HCT116 (cell line): ENCODE results near the gene ICA1L.

ENCODE experiments used
- EZH2 ChIP-seq: fragments of 200-600 bp; sonication (generic); IDR thresholded peaks from 2 replicates; pipeline ENCODE4 v1.6.1; 2017; ENCODE audit warnings: antibody characterized with exemption, mixed run types
- TF ChIP-seq, protein P1 (sequence below), 3 experiments: fragments of 200-600 bp in 1 of 3; sonication (generic) in 1 of 3; IDR thresholded peaks in 2 of 3; conservative IDR thresholded peaks in 1 of 3; 2 replicates each; pipeline ENCODE4 v1.5.1; 2012 to 2017; ENCODE audit warnings: low read depth in 2 of 3, low read length in 2 of 3, antibody characterized with exemption in 1 of 3, borderline replicate concordance in 1 of 3, control low read depth in 1 of 3, mild to moderate bottlenecking in 1 of 3, mixed read lengths in 1 of 3, mixed run types in 1 of 3, moderate library complexity in 1 of 3; ENCODE audit not compliant: insufficient read depth in 1 of 3

DNA sequence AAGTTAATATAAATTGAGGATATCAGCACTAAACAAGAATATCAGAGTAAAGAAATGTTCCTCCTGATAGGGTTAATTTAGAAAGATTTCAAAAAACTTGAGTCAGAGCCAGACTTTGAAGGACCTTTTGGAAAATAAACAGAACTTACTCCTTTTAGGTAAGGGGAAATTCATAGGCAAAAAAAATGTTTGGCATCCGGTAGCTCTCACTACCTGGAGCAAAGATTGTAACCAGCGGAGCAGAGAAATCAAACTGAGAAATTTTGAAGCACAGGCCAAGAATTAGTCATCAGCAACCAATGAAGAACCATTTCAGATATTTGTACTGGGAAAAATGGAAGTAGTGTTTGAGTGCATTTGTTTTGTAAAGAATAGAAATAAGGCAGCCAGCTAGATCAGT lies 113.0 kb downstream of the ICA1L start:
- TF ChIP-seq, protein P1, sequence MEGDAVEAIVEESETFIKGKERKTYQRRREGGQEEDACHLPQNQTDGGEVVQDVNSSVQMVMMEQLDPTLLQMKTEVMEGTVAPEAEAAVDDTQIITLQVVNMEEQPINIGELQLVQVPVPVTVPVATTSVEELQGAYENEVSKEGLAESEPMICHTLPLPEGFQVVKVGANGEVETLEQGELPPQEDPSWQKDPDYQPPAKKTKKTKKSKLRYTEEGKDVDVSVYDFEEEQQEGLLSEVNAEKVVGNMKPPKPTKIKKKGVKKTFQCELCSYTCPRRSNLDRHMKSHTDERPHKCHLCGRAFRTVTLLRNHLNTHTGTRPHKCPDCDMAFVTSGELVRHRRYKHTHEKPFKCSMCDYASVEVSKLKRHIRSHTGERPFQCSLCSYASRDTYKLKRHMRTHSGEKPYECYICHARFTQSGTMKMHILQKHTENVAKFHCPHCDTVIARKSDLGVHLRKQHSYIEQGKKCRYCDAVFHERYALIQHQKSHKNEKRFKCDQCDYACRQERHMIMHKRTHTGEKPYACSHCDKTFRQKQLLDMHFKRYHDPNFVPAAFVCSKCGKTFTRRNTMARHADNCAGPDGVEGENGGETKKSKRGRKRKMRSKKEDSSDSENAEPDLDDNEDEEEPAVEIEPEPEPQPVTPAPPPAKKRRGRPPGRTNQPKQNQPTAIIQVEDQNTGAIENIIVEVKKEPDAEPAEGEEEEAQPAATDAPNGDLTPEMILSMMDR (IDR thresholded peaks at IDR 0.05 in 2 of 3, conservative IDR thresholded peaks at IDR 0.05 in 1 of 3; ENCODE audit: borderline replicate concordance in 1 of 3, insufficient read depth in 1 of 3, low read depth in 2 of 3, low read length in 2 of 3): no peak
- TF ChIP-seq EZH2: no peak
